GM20431 (cell line): ENCODE results near the gene SENP6.
"Not testable (repeated sequence)": the region's sequence is repeated elsewhere in the genome, so short reads cannot be mapped to it uniquely, and the experiment has no call there.

ENCODE experiments used
- in situ Hi-C: fragments of 300-500 bp; cut with MseI, MboI; formaldehyde crosslinking; loops from one replicate; pipeline ENCODE4 v1.15.0; 2020; ENCODE audit warnings: low sequenced_read_pairs; ENCODE audit not compliant: unreplicated experiment

The SENP6 gene

DNA sequence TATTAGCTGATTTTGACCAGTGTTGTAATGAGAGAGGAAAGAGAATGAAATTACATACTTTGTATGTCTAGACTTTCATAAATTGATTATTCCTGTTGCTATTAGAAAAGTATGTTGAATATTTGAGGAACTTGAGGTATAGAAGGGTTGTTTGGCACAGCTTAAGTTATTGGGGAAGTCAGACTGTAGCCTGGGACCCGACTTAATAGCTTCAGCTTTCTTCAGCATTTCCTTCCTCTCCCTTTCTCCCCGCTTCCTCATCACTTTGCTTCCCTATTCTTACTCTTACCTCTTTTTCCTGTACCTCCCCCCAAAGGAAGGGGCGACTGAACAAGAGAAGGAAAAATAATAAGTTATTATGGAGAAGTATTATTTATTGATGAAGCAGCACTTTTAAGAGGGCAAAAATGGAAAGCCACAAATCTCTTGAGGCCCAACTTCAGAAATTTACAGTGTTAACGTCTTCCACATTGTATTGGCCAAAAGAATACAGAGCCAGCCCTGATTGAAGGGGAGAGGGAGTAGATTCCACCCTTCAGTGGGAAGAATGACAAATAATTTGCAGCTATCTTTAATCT lies 7.4 kb downstream of the SENP6 start:
- in situ Hi-C loops = no loop called here

DNA sequence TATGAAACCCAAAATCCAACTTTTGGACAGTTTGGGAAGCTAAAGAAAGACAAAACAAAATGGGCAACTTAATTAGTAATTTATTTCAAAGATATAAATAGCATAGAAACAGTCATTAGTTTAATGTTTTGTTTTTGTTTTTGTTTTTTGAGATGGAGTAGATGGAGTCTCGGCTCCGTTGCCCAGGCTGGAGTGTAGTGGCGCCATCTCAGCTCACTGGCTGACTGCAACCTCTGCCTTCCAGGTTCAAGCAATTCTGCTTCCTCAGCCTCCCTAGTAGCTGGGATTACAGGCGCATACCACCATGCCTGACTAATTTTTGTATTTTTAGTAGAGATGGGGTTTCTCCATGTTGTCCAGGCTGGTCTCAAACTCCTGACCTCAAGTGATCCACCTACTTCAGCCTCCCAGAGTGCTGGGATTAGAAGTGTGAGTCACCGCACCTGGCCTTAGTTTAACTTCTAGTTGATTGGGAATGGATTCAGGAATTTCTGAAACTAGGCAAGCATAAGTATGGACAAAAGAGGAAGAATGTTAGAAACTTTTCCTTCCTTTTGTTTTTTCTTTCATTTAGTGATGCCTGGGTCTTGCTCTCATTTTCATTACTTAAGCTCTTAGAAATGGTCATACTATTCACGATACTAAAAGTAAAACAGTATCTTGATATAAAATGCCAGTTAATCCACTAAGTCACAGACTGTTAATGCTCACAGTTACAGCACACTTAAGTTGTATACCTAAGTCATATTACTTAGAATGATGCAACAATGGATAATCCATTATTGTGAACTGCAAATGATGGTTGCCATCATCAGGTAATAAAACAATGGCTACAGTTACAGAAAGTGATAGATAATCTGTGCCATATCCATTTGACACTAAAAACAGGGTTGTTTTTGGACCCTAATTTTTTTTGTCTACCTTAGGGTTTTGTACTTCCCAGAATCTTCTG lies 8.2 kb downstream of the SENP6 start:
- in situ Hi-C loops = no loop called here

DNA sequence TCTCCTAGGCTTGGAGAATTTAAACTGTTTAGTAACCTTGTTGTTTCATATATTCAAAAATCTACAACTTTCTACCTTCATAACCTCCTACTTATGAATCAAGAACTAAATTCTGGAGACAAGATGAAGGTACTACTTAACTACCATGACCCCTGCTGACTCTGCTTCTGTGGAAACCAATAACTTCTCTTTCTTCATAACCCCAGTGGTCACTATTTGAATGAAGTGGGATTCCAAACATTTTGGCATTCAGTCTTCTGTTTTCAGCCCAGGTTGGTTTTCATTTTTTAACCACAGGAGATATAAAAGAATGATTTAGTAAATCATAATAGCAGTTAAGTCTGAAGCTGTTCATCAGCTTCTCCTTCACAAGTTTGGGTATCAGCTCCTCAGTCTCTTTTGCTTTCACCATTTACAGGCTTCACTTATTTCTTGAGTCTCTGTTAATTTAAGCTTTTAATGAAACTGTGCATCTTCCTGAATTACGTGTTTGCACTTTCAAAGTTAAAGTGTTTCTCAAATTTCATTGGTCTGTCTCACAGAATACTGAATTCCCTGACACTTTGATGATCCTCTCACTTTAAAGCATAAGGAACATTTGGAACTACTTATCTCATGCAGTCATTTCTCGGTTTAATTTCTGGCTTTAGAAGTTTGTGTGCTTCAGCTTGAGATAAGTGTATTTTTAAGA lies 9.5 kb downstream of the SENP6 start:
- in situ Hi-C loops = no loop called here

DNA sequence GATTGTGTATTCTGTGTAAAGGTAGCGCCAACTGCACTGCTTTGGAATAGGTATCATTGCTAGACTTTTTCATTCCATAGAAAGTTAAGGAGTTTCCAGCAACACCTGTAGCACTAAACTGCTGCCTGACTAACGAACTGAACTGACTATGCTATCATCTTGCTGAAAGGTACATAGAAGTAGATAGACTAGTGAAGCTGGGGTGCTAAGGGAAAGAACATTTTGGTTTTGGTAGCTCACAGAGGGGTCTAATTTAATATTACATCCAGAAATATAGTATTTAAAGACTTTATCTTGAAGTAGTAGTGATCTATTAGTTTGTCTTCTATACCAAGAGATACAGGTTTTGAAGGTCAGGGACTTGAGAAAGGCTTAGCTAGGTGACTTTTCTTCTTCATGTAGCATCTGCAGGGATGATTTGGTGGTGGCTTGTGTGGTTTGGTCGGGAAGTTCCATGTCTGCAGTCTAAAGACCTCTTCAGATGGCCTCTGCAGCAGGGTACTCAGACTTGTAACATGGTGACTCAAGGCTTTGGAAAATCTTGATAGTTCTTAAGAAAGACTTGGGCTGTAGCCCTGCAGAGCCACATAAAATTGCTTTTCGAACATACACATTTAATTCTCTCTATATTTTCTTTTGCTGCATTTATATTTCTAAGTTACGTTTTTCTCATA lies 10.2 kb downstream of the SENP6 start:
- in situ Hi-C loops = no loop called here

DNA sequence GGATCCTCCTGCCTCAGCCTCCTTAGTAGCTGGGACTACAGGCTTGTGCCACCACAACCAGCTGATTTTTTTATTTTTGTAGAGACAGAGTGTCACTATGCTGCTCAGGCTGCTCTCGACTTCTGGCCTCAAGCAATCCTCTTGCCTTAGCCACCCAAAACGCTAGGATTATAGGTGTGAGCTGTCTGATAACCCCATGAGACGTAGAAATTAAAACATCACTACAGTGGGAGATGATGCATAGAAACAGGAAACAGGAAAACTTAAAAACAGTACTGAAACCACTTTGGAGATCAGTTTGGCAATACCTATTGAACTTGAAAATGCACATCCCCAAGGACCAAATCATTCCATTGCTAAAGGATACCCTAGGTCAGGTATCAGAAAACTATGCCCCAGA lies 10.8 kb downstream of the SENP6 start:
- in situ Hi-C loops = no loop called here

DNA sequence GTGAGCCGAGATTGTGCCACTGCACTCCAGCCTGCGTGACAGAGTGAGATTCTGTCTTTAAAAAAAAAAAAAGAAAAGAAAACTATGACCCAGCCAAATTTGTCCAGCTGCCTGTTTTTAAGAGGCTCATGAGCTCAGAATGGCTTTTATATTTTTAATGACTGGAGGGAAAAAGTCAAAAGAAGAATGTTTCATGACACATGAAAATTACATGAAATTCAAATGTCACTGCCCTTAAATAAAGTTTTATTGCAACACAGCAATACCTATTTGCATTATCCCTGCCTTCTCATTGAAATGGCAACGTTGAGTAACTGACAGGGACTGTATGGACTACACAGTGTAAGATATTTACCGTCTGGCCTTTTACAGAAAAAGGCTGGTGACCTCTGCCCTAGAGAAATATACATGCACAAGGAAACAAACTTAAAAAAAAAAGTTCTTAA lies 11.4 kb downstream of the SENP6 start:
- in situ Hi-C loops = no loop called here

DNA sequence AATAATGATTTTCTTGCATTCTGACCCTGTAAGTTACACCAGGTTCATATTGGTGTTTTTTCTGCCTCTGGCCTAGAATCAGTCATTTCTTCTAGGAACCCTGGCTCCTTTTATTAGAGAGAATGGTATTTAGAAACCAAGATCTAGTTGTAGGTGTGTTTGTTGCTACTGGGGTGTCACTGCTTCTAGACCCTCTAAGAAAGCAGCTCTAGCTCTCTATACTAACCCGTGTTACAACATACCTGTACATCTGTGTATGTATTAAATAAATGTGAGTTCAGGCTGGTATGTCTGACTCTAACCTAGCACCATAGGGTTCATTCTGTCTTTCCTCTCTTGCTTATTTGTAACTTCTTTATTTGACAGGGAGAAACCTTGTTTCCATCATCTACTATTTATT lies 16.8 kb downstream of the SENP6 start:
- in situ Hi-C loops = no loop called here

DNA sequence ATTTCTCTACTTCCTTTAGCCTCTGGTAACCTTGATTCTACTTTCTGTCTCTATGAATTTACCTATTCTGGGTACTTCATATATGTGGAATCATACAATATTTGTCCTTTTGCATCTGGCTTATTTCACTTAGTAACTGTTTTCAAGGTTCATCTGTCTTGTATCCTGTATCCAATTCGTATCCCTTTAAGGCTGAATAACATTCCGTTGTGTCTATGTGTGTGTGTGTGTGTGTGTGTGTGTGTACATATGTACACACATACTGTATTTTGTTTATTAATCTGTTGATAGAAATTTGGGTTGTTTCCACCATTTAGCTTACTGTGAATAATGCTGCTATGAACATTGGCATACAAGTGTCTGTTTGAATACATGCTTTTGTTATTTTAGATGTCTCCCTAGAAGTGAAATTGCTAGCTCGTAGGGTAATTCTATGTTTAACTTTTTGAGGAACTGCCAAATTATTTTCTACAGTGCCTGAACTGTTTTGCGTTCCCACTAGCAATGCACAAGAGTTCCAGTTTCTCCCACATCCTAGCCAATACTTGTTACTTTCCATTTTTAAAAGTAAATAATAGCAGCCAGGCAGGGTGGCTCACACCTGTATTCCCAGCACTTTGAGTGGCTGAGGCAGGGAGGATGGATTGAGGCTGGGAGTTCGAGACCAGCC lies 17.7 kb downstream of the SENP6 start:
- in situ Hi-C loops = no loop called here

DNA sequence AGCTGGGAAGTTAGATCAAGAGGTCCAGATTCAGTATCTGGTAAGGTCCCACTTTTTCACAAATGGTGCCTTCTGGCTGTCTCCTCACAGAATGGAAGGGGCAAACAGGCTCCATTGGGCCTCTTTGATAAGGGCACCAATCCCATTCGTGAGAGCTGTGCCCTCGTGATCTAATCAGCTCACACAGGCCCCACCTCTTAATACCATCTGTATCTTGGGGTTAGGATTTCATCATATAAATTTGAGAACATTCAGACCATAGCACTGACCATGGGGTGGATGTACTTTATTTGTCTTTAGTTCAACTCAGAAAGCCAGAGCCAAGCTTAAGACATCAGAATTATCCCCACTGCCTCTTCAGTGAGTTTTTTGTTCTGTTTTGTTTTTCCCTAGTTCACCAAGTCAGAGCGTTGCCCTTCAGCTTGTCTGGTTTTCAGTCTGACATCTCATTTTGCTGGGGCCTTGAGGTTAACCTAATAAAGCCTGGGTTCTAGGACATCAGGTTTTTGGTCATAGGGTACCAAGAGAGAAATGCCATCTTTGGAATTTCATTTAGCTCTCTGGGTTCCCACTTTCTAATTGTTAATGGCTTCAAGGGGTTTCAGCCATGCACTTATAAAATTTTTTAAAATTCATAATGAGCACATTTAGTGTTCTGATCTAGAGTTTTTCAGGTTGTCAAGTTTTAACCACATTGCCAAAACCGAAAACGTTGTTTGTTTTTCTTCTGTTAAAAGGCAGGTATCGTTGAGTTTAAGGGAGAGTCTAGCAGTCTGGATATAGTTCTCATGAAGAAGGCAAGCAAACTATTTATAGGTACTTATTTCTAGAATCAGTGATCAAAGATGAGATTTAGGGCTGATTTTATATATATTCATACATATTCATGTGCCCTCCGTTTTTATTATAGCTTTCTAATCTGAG lies 19.0 kb downstream of the SENP6 start:
- in situ Hi-C loops = no loop called here

DNA sequence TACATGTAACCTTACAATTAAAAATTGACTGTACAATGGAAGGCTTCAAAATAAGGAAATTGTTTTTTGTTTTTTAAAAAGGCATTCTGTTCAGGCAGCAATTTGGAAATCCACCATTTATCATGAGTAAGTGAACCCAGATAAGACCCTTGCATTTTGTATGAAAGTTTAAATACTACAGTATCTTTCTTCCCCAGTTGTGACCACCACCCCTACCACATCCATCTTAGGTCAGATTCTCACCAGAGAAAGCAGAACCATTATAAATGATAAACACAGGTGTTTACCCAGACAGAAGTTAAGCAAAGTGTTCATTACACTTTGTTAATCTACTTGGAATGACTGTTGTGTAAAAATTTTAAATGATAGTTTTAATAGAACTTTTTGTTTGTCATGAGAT lies 20.2 kb downstream of the SENP6 start:
- in situ Hi-C loops = no loop called here

DNA sequence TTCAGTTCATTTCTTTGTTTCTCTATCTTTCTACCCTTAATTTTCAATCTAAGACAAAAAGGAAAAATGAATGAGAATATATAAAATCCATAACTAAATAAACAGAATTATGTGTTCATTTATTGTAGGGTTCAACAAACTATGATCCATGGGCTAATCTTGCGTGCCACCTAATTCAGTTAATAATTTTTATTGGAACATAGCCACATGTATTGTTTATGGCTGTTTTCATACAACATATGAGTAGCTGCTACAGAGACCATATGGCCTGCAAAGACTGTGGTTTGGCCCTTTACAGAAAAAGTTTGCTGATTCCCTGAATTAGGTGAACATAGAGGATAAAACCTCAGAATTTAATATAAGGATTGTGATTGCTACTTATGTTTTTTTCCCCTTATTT lies 21.8 kb downstream of the SENP6 start:
- in situ Hi-C loops = no loop called here

DNA sequence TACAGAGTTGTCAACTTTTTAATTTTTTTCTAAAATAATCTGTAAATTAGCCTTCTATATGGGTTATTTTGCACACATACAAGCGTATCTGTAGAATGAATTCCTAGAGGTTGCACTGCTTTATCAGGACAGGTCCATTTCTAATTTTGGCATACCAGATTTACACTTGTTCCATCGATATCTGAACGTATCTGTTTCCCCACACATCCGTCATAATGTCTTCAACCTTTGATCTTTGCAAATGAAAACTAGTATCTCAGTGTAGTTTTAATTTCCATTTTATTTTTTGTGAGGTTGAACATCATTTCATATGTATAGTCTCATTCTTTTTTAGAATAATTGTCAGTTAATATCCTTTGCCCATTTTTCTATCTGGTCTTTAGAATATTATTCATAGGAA lies 22.7 kb downstream of the SENP6 start:
- in situ Hi-C loops = no loop called here

DNA sequence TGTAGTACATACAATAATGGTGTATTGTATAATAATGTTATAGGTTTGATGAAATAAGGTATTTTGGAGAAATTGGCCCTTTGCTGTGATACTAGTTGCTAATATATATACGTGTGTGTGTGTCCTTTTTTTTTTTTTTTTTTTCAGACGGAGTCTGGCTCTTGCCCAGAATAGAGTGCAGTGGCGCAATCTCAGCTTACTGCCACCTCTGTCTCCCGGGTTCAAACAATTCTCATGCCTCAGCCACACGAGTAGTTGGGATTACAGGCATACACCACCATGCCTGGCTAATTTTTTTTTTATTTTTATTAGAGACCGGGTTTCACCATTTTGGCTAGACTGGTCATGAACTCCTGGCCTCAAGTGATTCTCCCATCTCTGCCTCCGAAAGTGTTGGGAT lies 23.3 kb downstream of the SENP6 start:
- in situ Hi-C loops = no loop called here

DNA sequence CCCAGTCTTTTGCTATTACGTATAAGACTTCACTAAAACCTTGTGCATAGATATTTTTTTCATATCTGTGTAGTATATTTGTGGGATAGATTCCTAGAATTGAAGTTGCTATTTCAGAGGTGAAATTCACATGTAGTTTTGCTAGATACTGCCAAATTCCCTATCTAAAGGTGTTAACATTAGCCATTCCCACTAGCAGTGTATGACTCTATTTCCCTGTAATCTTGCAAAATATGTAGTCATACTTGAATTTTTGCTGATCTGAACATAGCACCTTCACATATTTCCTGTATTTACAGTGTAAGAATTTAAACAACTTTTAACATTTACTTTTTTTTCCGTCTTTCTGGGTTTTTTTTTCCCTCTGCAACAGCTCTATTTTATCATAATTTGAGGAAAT lies 24.9 kb downstream of the SENP6 start:
- in situ Hi-C loops = no loop called here

DNA sequence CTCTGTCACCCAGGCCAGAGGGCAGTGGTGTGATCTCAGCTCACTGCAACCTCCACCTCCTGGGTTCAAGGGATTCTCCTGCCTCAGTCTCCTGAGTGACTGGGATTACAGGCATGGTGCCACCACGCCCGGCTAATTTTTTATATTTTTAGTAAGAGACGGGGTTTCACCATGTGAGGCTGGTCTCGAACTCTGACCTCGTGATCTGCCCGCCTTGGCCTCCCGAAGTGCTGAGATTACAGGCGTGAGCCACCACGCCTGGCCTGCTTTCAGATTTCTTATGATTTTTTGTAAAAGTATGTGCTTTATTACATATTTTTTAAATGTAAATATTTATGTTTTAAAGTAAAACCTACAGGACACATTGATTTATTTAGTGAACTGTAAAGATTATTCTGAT lies 26.0 kb downstream of the SENP6 start:
- in situ Hi-C loops = not testable (repeated sequence)

DNA sequence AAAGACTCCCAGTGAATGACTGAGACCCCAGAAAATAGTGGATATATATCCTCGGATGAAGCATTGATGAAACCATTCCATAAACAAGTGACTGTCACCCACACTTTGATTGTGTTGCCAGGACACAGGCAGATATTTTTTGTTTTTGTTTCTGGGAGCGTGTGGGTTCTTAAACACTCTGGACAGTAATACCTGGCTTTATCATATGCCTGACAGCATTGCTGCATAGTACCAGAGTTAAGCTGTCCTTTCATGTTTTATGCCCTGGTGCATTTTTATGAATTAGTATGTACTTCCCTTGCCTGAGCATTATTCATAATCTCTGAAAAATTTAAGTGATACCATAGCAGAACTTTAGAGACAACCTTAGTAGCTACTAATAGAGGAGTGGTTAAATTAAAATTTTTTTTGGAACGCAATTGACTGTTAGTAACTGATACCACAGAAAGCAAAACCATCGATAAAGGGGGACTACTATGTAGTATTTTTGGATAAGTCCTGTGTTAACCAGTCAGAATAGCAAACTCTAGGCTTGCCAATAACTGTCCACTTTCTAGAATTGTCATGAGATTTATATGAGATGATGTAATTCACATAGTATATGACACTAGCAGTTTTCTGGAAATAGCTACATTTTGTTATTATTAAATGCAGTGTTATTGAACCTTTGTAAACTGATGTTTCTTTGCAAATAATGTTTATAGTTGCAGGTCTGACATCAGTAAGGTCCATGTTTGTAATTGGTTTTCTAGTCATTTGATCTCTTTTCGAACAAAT lies 30.4 kb downstream of the SENP6 start:
- in situ Hi-C loops = no loop called here

DNA sequence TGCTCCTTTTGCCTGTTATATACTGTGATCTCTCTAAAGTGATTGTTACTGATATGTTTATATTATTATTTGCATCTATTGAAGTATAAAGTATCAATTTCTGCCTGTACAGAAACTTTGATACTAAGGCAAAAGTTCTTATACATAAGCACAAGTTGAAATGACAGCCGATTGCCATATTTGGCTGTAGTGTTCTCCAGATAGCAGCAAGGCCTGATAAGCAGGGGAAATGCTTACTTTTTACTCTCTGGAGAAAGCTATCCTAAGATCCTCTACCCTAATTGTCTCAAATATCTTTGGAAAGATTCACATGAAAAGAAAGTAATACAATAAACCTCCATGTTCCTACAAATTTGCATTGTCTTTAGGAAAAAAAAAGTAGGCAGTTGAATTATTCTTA lies 31.4 kb downstream of the SENP6 start:
- in situ Hi-C loops = no loop called here

DNA sequence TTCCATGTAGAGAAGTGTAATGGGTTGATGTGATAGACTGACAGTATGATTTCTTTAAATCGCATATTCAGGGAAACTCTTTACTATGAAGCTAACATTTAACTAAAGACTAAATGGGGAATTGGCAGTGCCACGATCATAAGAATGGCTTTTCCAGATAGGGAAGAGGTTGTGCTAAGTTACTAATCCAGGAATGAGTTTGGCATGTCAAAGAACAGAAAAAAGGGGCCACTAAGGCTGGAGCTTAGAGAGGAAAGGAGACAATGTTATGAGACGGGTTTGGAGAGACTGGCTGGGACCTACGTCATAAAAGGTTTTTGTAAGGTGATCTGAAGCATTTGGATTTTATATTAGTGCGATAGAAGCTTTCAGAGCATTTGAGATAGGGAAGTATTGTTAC lies 40.6 kb downstream of the SENP6 start:
- in situ Hi-C loops = no loop called here
